Measurements from ENCODE around the gene HTRA1.

HTRA1 gene

DNA sequence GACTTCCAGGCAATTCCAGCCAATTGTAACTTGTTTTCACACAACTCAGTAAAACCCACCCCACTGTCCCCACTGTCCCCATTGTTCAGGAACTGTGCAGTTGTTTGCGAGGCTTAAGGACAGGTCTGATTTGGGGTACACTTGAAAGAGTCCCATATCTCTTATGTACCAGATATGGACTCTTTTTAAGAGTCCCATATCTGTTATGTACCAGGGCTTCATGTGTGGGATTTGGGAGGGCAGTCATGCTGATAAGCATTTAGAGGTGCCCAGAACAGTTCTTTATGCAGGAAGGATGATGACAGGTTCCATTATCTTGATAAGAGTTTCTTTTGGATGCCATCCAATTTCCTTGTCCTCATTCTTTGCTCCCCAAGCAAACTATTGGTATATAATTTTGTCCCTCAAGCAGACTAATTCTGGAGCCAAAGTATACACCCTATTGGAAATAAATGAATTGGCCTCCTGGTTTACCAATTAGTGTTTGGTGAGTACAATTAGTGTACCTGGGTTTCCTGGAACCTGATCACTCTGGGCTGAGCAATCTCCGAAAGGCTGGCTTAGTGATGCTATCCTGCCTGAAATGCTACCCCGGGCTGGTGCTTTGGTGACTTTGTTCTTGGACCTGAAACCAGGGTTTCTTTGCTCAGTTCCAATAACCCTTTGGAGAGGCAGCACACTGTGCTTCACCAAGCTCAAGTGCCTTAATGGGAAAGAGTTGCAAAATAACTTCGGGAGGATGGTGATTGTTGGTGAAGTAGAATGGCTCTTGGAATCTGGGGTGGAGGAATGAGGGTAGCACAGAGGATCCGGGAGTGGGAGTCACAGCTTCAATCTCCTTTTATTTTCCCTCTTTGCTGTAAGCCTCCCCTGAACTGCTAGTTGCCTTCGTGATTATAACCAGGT, 93.0 kb downstream of the HTRA1 start:
- DNase-seq (ENCODE audit: low spot score): no peak

DNA sequence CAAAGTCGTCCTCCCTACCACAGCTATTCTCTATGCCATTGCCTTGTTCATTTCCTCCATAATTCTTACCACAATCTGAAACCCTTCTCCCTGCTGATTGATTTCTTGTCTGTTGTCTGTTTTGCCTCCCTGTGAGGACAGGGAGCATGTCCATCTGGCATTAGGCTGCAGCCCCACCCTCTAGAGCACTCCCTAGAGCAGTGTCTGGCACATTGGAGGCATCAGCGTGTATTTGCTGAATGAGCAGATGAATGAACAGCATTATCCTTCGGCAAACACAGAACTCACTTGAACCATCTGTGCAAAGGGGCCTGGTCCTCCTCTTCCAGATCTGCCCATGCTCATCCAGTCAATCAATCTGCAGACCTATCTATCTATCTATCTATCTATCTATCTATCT, 94.1 kb downstream of the HTRA1 start:
- no peak for DNase-seq (ENCODE audit: low spot score)

DNA sequence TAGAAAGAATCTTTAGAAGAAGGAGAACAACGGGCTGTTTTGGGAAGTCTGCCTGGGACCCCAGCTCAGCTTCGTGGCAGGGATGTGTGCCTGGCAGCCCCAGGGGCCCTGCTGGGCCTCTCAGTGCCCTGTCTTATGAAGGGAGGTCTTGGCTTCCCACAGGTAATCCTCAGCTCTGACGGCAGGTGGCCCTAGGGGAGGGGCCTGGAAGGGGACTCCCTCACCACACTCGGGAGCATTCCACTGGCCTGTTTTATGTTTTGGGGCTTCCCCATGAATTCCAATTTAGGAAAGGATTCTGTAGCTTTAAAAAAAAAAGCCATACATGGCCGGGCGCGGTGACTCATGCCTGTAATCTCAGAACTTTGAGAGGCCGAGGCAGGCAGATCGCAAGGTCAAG, 96.2 kb downstream of the HTRA1 start:
- DNase-seq (ENCODE audit: low spot score): no peak

GRCh38 chr10:122558452-122558851, 97.1 kb downstream of the HTRA1 start:
- DNase-seq (ENCODE audit: low spot score): no peak

DNA sequence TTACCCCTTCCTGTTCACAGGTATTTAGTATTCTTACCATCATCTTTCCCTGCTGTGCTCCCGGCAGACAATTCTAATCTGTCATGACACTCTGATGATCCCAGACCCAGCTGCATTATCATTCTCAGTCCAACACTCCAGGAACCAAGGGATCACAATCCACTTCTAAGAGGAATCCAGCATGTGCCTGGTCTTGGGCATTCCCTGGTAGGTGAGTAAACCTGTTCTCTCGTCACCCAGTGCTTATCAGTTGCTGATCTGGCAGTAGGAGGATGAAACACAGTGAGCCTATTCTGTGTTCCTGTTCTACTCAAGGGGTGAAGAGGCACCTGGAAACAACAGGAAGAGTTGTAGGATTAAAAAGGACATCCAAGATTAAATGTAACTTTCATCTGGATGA, 97.9 kb downstream of the HTRA1 start:
- no peak for DNase-seq (ENCODE audit: low spot score)

- DNase-seq (ENCODE audit: low spot score): no peak
These were observed 99.0 kb downstream of the HTRA1 start, which contains the start of gene DMBT1 for GRCh38 chr10:122560279-122560804. Gene DMBT1 (plus strand): TSS chr10:122560754. CDS start chr10:122560771, 17 bp downstream.

- no peak for DNase-seq (ENCODE audit: low spot score)
These were observed 99.9 kb downstream of the HTRA1 start for GRCh38 chr10:122561212-122561611.

DNA sequence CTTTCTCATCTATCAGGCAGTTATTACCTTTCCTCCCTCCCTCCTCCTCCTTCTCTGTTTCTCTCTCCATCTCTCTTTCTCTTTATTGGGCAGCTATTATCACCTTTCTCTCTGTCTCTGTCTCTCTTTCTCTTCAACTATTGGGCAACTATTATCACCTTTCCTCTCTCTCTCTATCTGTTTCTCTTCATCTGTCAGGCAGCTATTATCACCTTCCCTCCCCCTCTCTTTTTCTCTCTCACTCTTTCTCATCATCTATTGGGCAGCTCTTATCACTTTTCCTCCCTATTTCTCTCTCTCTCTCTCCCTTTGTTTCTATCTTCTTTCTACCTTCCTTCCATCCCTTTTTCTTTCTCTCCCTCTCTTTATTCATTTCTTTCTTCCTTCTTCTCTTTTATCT, 100.4 kb downstream of the HTRA1 start:
- DNase-seq (ENCODE audit: low spot score): no peak
